Activated CD8-positive, alpha-beta T cell treated with anti-CD3 and anti-CD28 coated beads for 36 hours (primary cell): ENCODE measurements around the gene KRTAP19-4. TPM values are rescaled to one million over a fixed set of nuclear protein-coding genes. Genes with fewer than 3 reads are reported as not detected.

ENCODE experiments used
- ATAC-seq: fragments of 200-7000 bp; cut with Tn5 transposase; one replicate; pipeline ENCODE4 v1.10.0; 2021; ENCODE audit warnings: mild to moderate bottlenecking, moderate library complexity
- CTCF ChIA-PET: fragments of 350-600 bp; sonication (Branson Sonifier 250); formaldehyde crosslinking; loops from one replicate; lab custom pipeline; 2021; ENCODE audit warnings: antibody characterized with exemption; lab: Charles Lee
- POLR2A ChIA-PET: fragments of 350-600 bp; sonication (Branson Sonifier 250); formaldehyde crosslinking; loops from one replicate; lab custom pipeline; 2021; ENCODE audit warnings: antibody characterized with exemption; lab: Charles Lee
- DNase-seq: peaks from one replicate; pipeline ENCODE4 v3.0.0-alpha.2; 2020
- H3K27ac Mint-ChIP-seq: one replicate; pipeline ENCODE4 v1.8.0; 2021; ENCODE audit warnings: mild to moderate bottlenecking, mixed read lengths
- H3K27me3 Mint-ChIP-seq: one replicate; pipeline ENCODE4 v1.8.0; 2021; ENCODE audit warnings: mixed read lengths
- H3K36me3 Mint-ChIP-seq: one replicate; pipeline ENCODE4 v1.8.0; 2021; ENCODE audit warnings: low read depth, mixed read lengths
- H3K4me1 Mint-ChIP-seq: one replicate; pipeline ENCODE4 v1.8.0; 2021; ENCODE audit warnings: low read depth, mixed read lengths
- H3K4me3 Mint-ChIP-seq: one replicate; pipeline ENCODE4 v1.8.0; 2021; ENCODE audit warnings: mild to moderate bottlenecking, moderate library complexity, mixed read lengths
- H3K9me3 Mint-ChIP-seq: one replicate; pipeline ENCODE4 v1.8.0; 2021; ENCODE audit warnings: mixed read lengths
- intact Hi-C: fragments of 100-400 bp; cut with micrococcal nuclease; formaldehyde crosslinking; loops from one replicate; pipeline ENCODE4 v1.10.0; 2022
- total RNA-seq, 2 experiments: library from RNA; stranded (reverse); gene quantifications; one replicate each; pipeline ENCODE4 v1.2.3, GENCODE V29; 2021
- TF ChIP-seq, protein P1 (sequence below): fragments of 200-600 bp; IDR thresholded peaks from one replicate; pipeline ENCODE4 v1.8.0; 2022; ENCODE audit warnings: antibody characterized with exemption, mild to moderate bottlenecking

KRTAP19-4 gene
- total RNA-seq, 2 experiments from 2014 or later = not detected

DNA sequence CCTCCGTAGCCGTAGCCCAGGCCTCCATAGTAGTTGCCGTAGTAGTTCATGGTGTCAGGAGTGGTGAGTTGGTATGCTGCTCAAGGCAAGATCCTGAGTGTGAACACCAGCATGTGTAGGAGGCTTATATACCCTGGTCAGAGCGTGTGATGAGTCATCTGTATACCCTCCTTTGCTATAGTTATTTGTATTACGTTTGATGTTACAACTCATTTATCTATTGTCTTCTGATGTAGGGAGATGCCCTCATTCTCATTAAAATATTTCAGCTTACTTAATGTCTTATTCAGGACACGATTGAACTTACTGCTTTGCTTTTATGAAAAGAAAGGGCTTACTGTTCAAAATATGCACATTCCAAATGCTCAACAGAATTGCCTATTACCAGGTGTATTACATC is 5.1 kb upstream of the KRTAP19-4 start, which contains the start of gene KRTAP19-5:
Gene KRTAP19-5, minus strand, starts transcription at position 101 of the 400 bp plus-strand sequence. Its CDS starts 51 bp downstream, at position 50.
- Mint-ChIP-seq H3K27me3 (peaks cover 3% of the 10 kb centered on the region), H3K4me1 (no peaks in the 10 kb centered on the region), H3K4me3 (no peak within 1 kb of the TSS), H3K27ac (no peak within 1 kb of the TSS), H3K36me3 (no peaks in the 10 kb centered on the region), H3K9me3 (no peaks in the 10 kb centered on the region)
- ATAC-seq (no peak), DNase-seq (no peak)
- intact Hi-C loops = no loop called here
- ChIA-PET POLR2A (no interaction called here), CTCF (no interaction called here)
- TF ChIP-seq, protein P1, sequence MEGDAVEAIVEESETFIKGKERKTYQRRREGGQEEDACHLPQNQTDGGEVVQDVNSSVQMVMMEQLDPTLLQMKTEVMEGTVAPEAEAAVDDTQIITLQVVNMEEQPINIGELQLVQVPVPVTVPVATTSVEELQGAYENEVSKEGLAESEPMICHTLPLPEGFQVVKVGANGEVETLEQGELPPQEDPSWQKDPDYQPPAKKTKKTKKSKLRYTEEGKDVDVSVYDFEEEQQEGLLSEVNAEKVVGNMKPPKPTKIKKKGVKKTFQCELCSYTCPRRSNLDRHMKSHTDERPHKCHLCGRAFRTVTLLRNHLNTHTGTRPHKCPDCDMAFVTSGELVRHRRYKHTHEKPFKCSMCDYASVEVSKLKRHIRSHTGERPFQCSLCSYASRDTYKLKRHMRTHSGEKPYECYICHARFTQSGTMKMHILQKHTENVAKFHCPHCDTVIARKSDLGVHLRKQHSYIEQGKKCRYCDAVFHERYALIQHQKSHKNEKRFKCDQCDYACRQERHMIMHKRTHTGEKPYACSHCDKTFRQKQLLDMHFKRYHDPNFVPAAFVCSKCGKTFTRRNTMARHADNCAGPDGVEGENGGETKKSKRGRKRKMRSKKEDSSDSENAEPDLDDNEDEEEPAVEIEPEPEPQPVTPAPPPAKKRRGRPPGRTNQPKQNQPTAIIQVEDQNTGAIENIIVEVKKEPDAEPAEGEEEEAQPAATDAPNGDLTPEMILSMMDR = no peak

DNA sequence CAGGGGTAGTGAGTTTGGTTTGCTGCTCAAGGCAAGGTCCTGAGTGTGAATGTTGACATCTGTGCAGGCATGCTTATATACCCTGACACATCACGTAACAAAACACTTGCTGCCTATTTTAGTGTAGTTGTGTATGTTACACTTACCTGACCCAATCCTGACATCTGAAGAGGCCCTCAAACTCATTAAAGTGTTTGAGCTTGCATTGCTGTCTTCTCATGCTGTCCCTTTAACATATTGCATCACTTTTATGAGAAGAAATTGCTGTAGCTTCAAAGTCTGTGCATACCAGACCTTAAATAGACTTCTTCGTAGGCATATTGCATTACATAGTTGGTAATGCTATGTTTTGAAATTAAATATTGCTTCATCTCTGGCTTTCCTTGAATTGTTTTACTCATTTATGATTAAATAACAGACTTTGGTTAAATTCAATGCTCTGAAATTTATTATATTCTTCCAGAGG is 5.0 kb downstream of the KRTAP19-4 start, which contains the start of gene KRTAP19-3:
Gene KRTAP19-3, minus strand, starts transcription at position 51 of the 466 bp plus-strand sequence. CDS start 56 bp downstream, outside the sequence.
- Mint-ChIP-seq H3K9me3 (no peaks in the 10 kb centered on the region), H3K4me3 (no peak within 1 kb of the TSS), H3K4me1 (no peaks in the 10 kb centered on the region), H3K27me3 (no peaks in the 10 kb centered on the region), H3K27ac (no peak within 1 kb of the TSS), H3K36me3 (no peaks in the 10 kb centered on the region)
- intact Hi-C loops = no loop called here
- ChIA-PET CTCF (no interaction called here), POLR2A (no interaction called here)
- DNase-seq = no peak
- no peak for ATAC-seq
- TF ChIP-seq, protein P1 = no peak

DNA sequence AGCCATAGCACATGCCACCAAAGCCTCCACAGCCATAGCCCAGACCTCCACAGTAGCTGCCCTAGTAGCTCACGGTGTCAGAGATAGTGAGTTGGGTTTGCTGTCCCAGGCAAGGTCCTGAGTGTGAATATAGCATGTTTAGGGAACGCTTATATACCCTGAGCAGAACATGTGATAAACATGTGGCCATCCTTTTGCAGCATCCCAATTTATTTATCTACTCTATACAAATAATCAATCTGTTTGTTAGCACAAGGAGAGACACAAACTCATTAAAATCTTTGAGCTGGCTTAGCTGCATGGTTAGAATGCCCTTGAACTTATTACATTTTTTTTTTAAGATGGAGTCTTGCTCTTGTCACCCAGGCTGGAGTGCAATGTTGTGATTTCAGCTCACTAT is 9.6 kb downstream of the KRTAP19-4 start, which contains the start of gene KRTAP19-2:
Gene KRTAP19-2, minus strand, starts transcription at position 101 of the 400 bp plus-strand sequence. Its CDS starts 88 bp downstream, at position 13.
- ATAC-seq (no peak), DNase-seq (no peak)
- Mint-ChIP-seq H3K4me3 (no peak within 1 kb of the TSS), H3K4me1 (no peaks in the 10 kb centered on the region), H3K36me3 (no peaks in the 10 kb centered on the region), H3K9me3 (peaks cover 4% of the 10 kb centered on the region), H3K27ac (no peak within 1 kb of the TSS), H3K27me3 (no peaks in the 10 kb centered on the region)
- TF ChIP-seq, protein P1 = no peak
- ChIA-PET POLR2A (no interaction called here), CTCF (no interaction called here)
- intact Hi-C loops = no loop called here

DNA sequence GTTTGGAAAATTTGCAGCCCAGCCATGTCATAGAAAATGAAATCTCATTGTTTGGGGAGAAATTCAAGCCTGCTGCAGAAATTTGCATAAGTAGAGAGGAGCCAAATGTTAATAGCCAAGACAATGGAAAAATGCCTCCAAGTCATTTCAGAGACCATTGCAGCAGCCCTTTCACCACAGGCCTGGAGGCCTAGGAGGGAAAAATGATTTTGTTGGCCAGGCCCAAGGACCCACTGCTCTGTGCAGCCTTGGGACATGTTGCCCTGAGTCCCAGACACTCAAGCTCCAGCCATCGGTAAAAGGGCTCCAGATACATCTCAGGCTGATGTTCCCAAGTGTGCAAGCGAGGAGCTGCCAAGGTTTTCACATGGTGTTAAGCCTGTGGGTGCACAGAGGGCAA is 10.8 kb downstream of the KRTAP19-4 start:
- ATAC-seq (no peak), DNase-seq (no peak)
- CTCF ChIA-PET = no interaction called here
- H3K9me3 Mint-ChIP-seq = peaks cover 4% of the 10 kb centered on the region
- no peak overlapping the region for H3K27ac Mint-ChIP-seq
- no peaks in the 10 kb centered on the region for H3K36me3 Mint-ChIP-seq
- no peaks in the 10 kb centered on the region for H3K27me3 Mint-ChIP-seq
- TF ChIP-seq, protein P1 = no peak
- intact Hi-C loops = no loop called here
- H3K4me3 Mint-ChIP-seq = no peak overlapping the region
- no peaks in the 10 kb centered on the region for H3K4me1 Mint-ChIP-seq
- POLR2A ChIA-PET = no interaction called here

DNA sequence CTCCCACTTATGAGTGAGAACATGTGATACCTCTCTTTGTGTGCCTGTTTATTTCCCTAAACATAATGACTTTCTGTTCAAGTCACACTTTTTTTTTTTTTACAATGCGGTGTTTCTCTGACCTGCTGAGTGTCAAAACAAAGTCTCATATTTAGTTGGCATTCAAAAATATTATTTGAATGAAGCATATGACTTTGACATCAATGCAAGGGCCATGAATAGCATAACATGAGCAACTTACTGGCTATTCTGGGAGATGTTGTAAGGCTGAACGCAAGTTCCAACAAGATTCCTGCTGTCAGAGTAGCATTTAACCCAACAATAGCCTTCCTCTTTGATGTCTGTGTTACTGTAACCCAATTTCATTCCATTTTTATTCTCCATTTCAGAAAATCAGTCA is 14.8 kb downstream of the KRTAP19-4 start:
- H3K27me3 Mint-ChIP-seq = peaks cover 4% of the 10 kb centered on the region
- intact Hi-C loops = no loop called here
- ATAC-seq = no peak

More for the DNA sequence above, 14.8 kb downstream of the KRTAP19-4 start:
- H3K4me3 Mint-ChIP-seq = no peak overlapping the region
- no peaks in the 10 kb centered on the region for H3K36me3 Mint-ChIP-seq
- H3K9me3 Mint-ChIP-seq = peaks cover 4% of the 10 kb centered on the region
- TF ChIP-seq, protein P1 = no peak
- H3K27ac Mint-ChIP-seq = no peak overlapping the region
- ChIA-PET CTCF (no interaction called here), POLR2A (no interaction called here)
- DNase-seq = no peak
- H3K4me1 Mint-ChIP-seq = no peaks in the 10 kb centered on the region
